H9 (cell line): ENCODE results near the gene XIRP2. TPM values are rescaled to one million over a fixed set of nuclear protein-coding genes. Genes with fewer than 3 reads are reported as not detected.

Experiments
- DNase-seq: peaks from one replicate; pipeline ENCODE4 v3.0.0-alpha.2; 2017
- H2AFZ ChIP-seq: one replicate; pipeline ENCODE4 v1.6.1; 2013; ENCODE audit warnings: mild to moderate bottlenecking, low read length, control low read depth, moderate library complexity
- H2AK5ac ChIP-seq: 2 replicates; pipeline ENCODE4 v1.6.1; 2013; ENCODE audit warnings: low read length, control low read depth, mixed read lengths; ENCODE audit not compliant: insufficient read length
- H2BK120ac ChIP-seq: one replicate; pipeline ENCODE4 v1.6.1; 2013; ENCODE audit warnings: low read depth, mild to moderate bottlenecking, low read length, control low read depth, inconsistent platforms; ENCODE audit not compliant: poor library complexity, severe bottlenecking
- H2BK12ac ChIP-seq: 2 replicates; pipeline ENCODE4 v1.6.1; 2013; ENCODE audit warnings: low read length, control low read depth, mixed read lengths, low read depth; ENCODE audit not compliant: insufficient read length
- H2BK15ac ChIP-seq: 2 replicates; pipeline ENCODE4 v1.6.1; 2013; ENCODE audit warnings: low read depth, low read length, control low read depth
- H2BK20ac ChIP-seq: one replicate; pipeline ENCODE4 v1.6.1; 2013; ENCODE audit warnings: low read depth, mild to moderate bottlenecking, low read length, control low read depth, inconsistent platforms; ENCODE audit not compliant: poor library complexity, severe bottlenecking
- H2BK5ac ChIP-seq: 2 replicates; pipeline ENCODE4 v1.6.1; 2013; ENCODE audit warnings: low read length, control low read depth, mixed read lengths; ENCODE audit not compliant: insufficient read length
- H3K14ac ChIP-seq: 2 replicates; pipeline ENCODE4 v1.6.1; 2013; ENCODE audit warnings: low read length, control low read depth; ENCODE audit not compliant: insufficient read depth
- H3K18ac ChIP-seq: 2 replicates; pipeline ENCODE4 v1.6.1; 2013; ENCODE audit warnings: low read depth, mild to moderate bottlenecking, mixed read lengths, low read length, control low read depth; ENCODE audit not compliant: insufficient read length
- H3K23ac ChIP-seq: 2 replicates; pipeline ENCODE4 v1.6.1; 2013; ENCODE audit warnings: low read length, control low read depth, mixed read lengths, low read depth; ENCODE audit not compliant: insufficient read length
- H3K23me2 ChIP-seq: 2 replicates; pipeline ENCODE4 v1.6.1; 2013; ENCODE audit warnings: low read depth, mild to moderate bottlenecking, mixed read lengths, low read length, control low read depth; ENCODE audit not compliant: insufficient read length, poor library complexity, severe bottlenecking
- H3K27ac ChIP-seq: 2 replicates; pipeline ENCODE4 v1.5.1; 2013; ENCODE audit warnings: low read length, control low read depth, mixed read lengths, low read depth; ENCODE audit not compliant: insufficient read length
- H3K27me3 ChIP-seq: 2 replicates; pipeline ENCODE4 v1.6.1; 2013; ENCODE audit warnings: low read length, control low read depth, inconsistent platforms; ENCODE audit not compliant: insufficient read depth
- H3K4ac ChIP-seq: 2 replicates; pipeline ENCODE4 v1.6.1; 2013; ENCODE audit warnings: low read depth, mild to moderate bottlenecking, control low read depth, inconsistent platforms, low read length, moderate library complexity
- H3K4me1 ChIP-seq: 2 replicates; pipeline ENCODE4 v1.6.1; 2013; ENCODE audit warnings: low read length, control low read depth, inconsistent platforms; ENCODE audit not compliant: insufficient read depth
- H3K4me2 ChIP-seq: 2 replicates; pipeline ENCODE4 v1.6.1; 2013; ENCODE audit warnings: low read length, control low read depth, mixed read lengths; ENCODE audit not compliant: insufficient read length, insufficient read depth
- H3K56ac ChIP-seq: 2 replicates; pipeline ENCODE4 v1.6.1; 2013; ENCODE audit warnings: low read depth, mild to moderate bottlenecking, mixed read lengths, low read length, control low read depth; ENCODE audit not compliant: insufficient read length
- H3K79me1 ChIP-seq: 2 replicates; pipeline ENCODE4 v1.6.1; 2013; ENCODE audit warnings: low read depth, mild to moderate bottlenecking, moderate library complexity, low read length, control low read depth, inconsistent platforms; ENCODE audit not compliant: insufficient read depth, poor library complexity, severe bottlenecking
- H3K79me2 ChIP-seq: 2 replicates; pipeline ENCODE4 v1.6.1; 2013; ENCODE audit warnings: low read length, control low read depth, inconsistent platforms; ENCODE audit not compliant: insufficient read depth
- H3K9ac ChIP-seq: 2 replicates; pipeline ENCODE4 v1.6.1; 2013; ENCODE audit warnings: low read length, control low read depth, mixed read lengths; ENCODE audit not compliant: insufficient read length; ENCODE audit errors: extremely low read depth
- H3K9me3 ChIP-seq: one replicate; pipeline ENCODE4 v1.6.1; 2013; ENCODE audit warnings: low read depth, low read length, inconsistent platforms; ENCODE audit not compliant: control insufficient read depth
- H3T11ph ChIP-seq: one replicate; pipeline ENCODE4 v1.6.1; 2013; ENCODE audit warnings: mild to moderate bottlenecking, low read length, control low read depth, inconsistent platforms
- H4K20me1 ChIP-seq: one replicate; pipeline ENCODE4 v1.6.1; 2013; ENCODE audit not compliant: control insufficient read depth, insufficient read length, insufficient read depth
- H4K5ac ChIP-seq: 2 replicates; pipeline ENCODE4 v1.6.1; 2013; ENCODE audit warnings: low read depth, mild to moderate bottlenecking, mixed read lengths, low read length, control low read depth; ENCODE audit not compliant: insufficient read length
- H4K8ac ChIP-seq: replicated peaks from 2 replicates; pipeline ENCODE4 v1.6.1; 2013; ENCODE audit warnings: low read length, control low read depth, mixed read lengths, low read depth; ENCODE audit not compliant: insufficient read length
- H4K91ac ChIP-seq: 2 replicates; pipeline ENCODE4 v1.6.1; 2013; ENCODE audit warnings: low read depth, mild to moderate bottlenecking, moderate library complexity, mixed read lengths, low read length, control low read depth; ENCODE audit not compliant: insufficient read length
- H3K27ac Mint-ChIP-seq, 3 experiments: 2 replicates in 2 of 3; 3 replicates in 1 of 3; pipeline ENCODE4 v1.8.0; 2020 to 2021; ENCODE audit warnings: mixed read lengths in 3 of 3, mild to moderate bottlenecking in 1 of 3, moderate library complexity in 1 of 3
- H3K27me3 Mint-ChIP-seq: 2 replicates; pipeline ENCODE4 v1.8.0; 2021; ENCODE audit warnings: low read depth, mild to moderate bottlenecking, moderate library complexity, mixed read lengths
- H3K36me3 Mint-ChIP-seq, 3 experiments: 2 replicates in 2 of 3; 3 replicates in 1 of 3; pipeline ENCODE4 v1.8.0; 2020 to 2021; ENCODE audit warnings: low read depth in 3 of 3, mixed read lengths in 3 of 3; ENCODE audit not compliant: insufficient read depth in 1 of 3
- H3K4me1 Mint-ChIP-seq, 2 experiments: 2 replicates each; pipeline ENCODE4 v1.8.0; 2020; ENCODE audit warnings: mixed read lengths in 2 of 2
- H3K4me3 Mint-ChIP-seq, 2 experiments: 2 replicates in 1 of 2; 3 replicates in 1 of 2; pipeline ENCODE4 v1.8.0; 2020 to 2021; ENCODE audit warnings: mild to moderate bottlenecking in 2 of 2, mixed read lengths in 2 of 2, moderate library complexity in 1 of 2
- H3K9me3 Mint-ChIP-seq, 2 experiments: 2 replicates in 1 of 2; 3 replicates in 1 of 2; pipeline ENCODE4 v1.8.0; 2020; ENCODE audit warnings: mild to moderate bottlenecking in 2 of 2, mixed read lengths in 2 of 2, moderate library complexity in 1 of 2
- CTCF ChIP-seq: fragments of 200-600 bp; sonication (generic); conservative IDR thresholded peaks from 3 replicates; pipeline ENCODE4 v1.8.0; 2021; ENCODE audit warnings: antibody characterized with exemption, mild to moderate bottlenecking
- WGBS: extraction: QIAGEN DNeasy Blood & Tissue Kit; methylation state at CpG from one replicate; pipeline ENCODE4 v1.1.7; 2013; ENCODE audit warnings: missing lambda C conversion rate, low lambda C conversion rate, mixed read lengths; ENCODE audit not compliant: insufficient read length; ENCODE audit errors: extremely low coverage; 5-methylcytosine and 5-hydroxymethylcytosine counted together
- total RNA-seq: library from RNA; stranded (reverse); gene quantifications from 2 replicates; pipeline ENCODE4 v1.2.1, GENCODE V29; 2021

The XIRP2 gene
- total RNA-seq, 1 experiment from 2014 or later, result 0.07 TPM

GRCh38 chr2:167249197-167249596 lies 360.9 kb downstream of the XIRP2 start:
- Histone ChIP-seq H4K20me1 (no peaks in the 10 kb centered on the region), H2BK5ac (no peak overlapping the region), H3K4ac (no peak overlapping the region), H2BK15ac (no peak overlapping the region), H2BK120ac (no peak overlapping the region), H3T11ph (no peak overlapping the region), H2AK5ac (no peak overlapping the region), H3K14ac (no peak overlapping the region), H3K9ac (no peak overlapping the region), H3K4me1 (no peaks in the 10 kb centered on the region), H3K23ac (no peak overlapping the region), H3K56ac (no peak overlapping the region), H3K18ac (no peak overlapping the region), H3K23me2 (peaks cover 2% of the 10 kb centered on the region), H4K8ac (no peak overlapping the region), H4K91ac (no peak overlapping the region), H2BK12ac (no peak overlapping the region), H3K79me2 (no peaks in the 10 kb centered on the region), H2BK20ac (no peak overlapping the region), H3K4me2 (no peak overlapping the region), H3K79me1 (no peaks in the 10 kb centered on the region), H3K27ac (no peak overlapping the region), H4K5ac (no peak overlapping the region), H3K9me3 (no peaks in the 10 kb centered on the region), H2AFZ (no peak overlapping the region), H3K27me3 (no peaks in the 10 kb centered on the region)
- no peak overlapping the region for H3K4me3 Mint-ChIP-seq
- DNase-seq, result no peak
- H3K36me3 Mint-ChIP-seq, result no peaks in the 10 kb centered on the region
- WGBS, result no CpG with 5 or more reads among the region's 4 CpGs
- H3K27me3 Mint-ChIP-seq, result peaks cover 3% of the 10 kb centered on the region; the same call in 1 of the 2 replicates
- no peak for TF ChIP-seq CTCF
- no peaks in the 10 kb centered on the region for H3K9me3 Mint-ChIP-seq
- H3K4me1 Mint-ChIP-seq, result no peaks in the 10 kb centered on the region
- H3K27ac Mint-ChIP-seq, result no peak overlapping the region
